ENCODE results near the gene UTP14A. TPM values are rescaled to one million over a fixed set of nuclear protein-coding genes. Genes with fewer than 3 reads are reported as not detected.

The UTP14A gene
- total RNA-seq, 1 experiment from 2014 or later = 20.2 TPM

- no peak overlapping the region for H3K4me3 ChIP-seq (ENCODE audit: low read length)
- H3K9me2 ChIP-seq (replicated peaks; ENCODE audit: low read length) = no peaks in the 10 kb centered on the region
- ChIA-PET POLR2A (ENCODE audit: unreplicated experiment) (no interaction called here), CTCF (no interaction called here)
- no peak overlapping the region for H2AFZ ChIP-seq (ENCODE audit: low read length)
- no peaks in the 10 kb centered on the region for H3K27me3 ChIP-seq (ENCODE audit: low read length)
- no peaks in the 10 kb centered on the region for H4K20me1 ChIP-seq (ENCODE audit: low read length)
- no peak for DNase-seq
- no peak for ATAC-seq
- no peaks in the 10 kb centered on the region for H3F3A ChIP-seq (ENCODE audit: low read length, unreplicated experiment)
- no peaks in the 10 kb centered on the region for H3K9me3 ChIP-seq (ENCODE audit: low read length)
- H3K9ac ChIP-seq (ENCODE audit: low read length) = no peak overlapping the region
- intact Hi-C loops (cut with micrococcal nuclease) = no loop called here
- no peak overlapping the region for H3K27ac ChIP-seq (ENCODE audit: low read length)
- no TSS peak for BruUV-seq (replicated peaks)
- H3K36me3 ChIP-seq (ENCODE audit: low read depth, low read length) = no peaks in the 10 kb centered on the region
- TF ChIP-seq EZH2phosphoT487 (IDR thresholded peaks at IDR 0.05; ENCODE audit: borderline replicate concordance, low read length) (no peak), CTCF (conservative IDR thresholded peaks at IDR 0.05; ENCODE audit: low read depth, low read length) (no peak), EZH2 (IDR thresholded peaks at IDR 0.05; ENCODE audit: low read length, unreplicated experiment) (no peak)
- H3K4me2 ChIP-seq (ENCODE audit: low read length) = no peak overlapping the region
- H3K4me1 ChIP-seq (ENCODE audit: insufficient read depth, low read length) = peaks cover 12% of the 10 kb centered on the region
- H3K79me2 ChIP-seq (ENCODE audit: low read length) = no peaks in the 10 kb centered on the region
These were observed 59.2 kb downstream of the UTP14A start for GRCh38 chrX:129965166-129965565.

- Histone ChIP-seq H3K4me3 (ENCODE audit: low read length) (no peak overlapping the region), H3F3A (ENCODE audit: low read length, unreplicated experiment) (no peaks in the 10 kb centered on the region), H3K9me2 (replicated peaks; ENCODE audit: low read length) (no peaks in the 10 kb centered on the region), H3K4me2 (ENCODE audit: low read length) (no peak overlapping the region), H3K9me3 (ENCODE audit: low read length) (no peaks in the 10 kb centered on the region), H3K4me1 (ENCODE audit: insufficient read depth, low read length) (no peaks in the 10 kb centered on the region), H3K79me2 (ENCODE audit: low read length) (no peaks in the 10 kb centered on the region), H4K20me1 (ENCODE audit: low read length) (no peaks in the 10 kb centered on the region), H3K9ac (ENCODE audit: low read length) (no peak overlapping the region), H3K27ac (ENCODE audit: low read length) (no peak overlapping the region), H3K27me3 (ENCODE audit: low read length) (no peaks in the 10 kb centered on the region), H2AFZ (ENCODE audit: low read length) (no peak overlapping the region), H3K36me3 (ENCODE audit: low read depth, low read length) (no peaks in the 10 kb centered on the region)
- CTCF ChIA-PET = no interaction called here
- no peak for ATAC-seq
- intact Hi-C loops (cut with micrococcal nuclease) = no loop called here
- POLR2A ChIA-PET (ENCODE audit: unreplicated experiment) = no interaction called here
- TF ChIP-seq EZH2 (IDR thresholded peaks at IDR 0.05; ENCODE audit: low read length, unreplicated experiment) (no peak), EZH2phosphoT487 (IDR thresholded peaks at IDR 0.05; ENCODE audit: borderline replicate concordance, low read length) (no peak), CTCF (conservative IDR thresholded peaks at IDR 0.05; ENCODE audit: low read depth, low read length) (no peak)
- no peak for DNase-seq
- no TSS peak for BruUV-seq (replicated peaks)
These were observed 63.0 kb downstream of the UTP14A start for GRCh38 chrX:129968968-129969367.

GRCh38 chrX:129976441-129976840 is 70.5 kb downstream of the UTP14A start:
- Histone ChIP-seq H3K9me2 (replicated peaks; ENCODE audit: low read length) (no peaks in the 10 kb centered on the region), H4K20me1 (ENCODE audit: low read length) (no peaks in the 10 kb centered on the region), H3F3A (ENCODE audit: low read length, unreplicated experiment) (no peaks in the 10 kb centered on the region), H3K4me3 (ENCODE audit: low read length) (no peak overlapping the region), H3K9ac (ENCODE audit: low read length) (no peak overlapping the region), H3K4me1 (ENCODE audit: insufficient read depth, low read length) (0 out of 2 replicates have a peak, but pooled peaks cover 3% of the 10 kb centered on the region), H3K27me3 (ENCODE audit: low read length) (no peaks in the 10 kb centered on the region), H3K79me2 (ENCODE audit: low read length) (no peaks in the 10 kb centered on the region), H3K27ac (ENCODE audit: low read length) (no peak overlapping the region), H2AFZ (ENCODE audit: low read length) (no peak overlapping the region), H3K4me2 (ENCODE audit: low read length) (no peak overlapping the region), H3K36me3 (ENCODE audit: low read depth, low read length) (no peaks in the 10 kb centered on the region), H3K9me3 (ENCODE audit: low read length) (no peaks in the 10 kb centered on the region)
- no TSS peak for BruUV-seq (replicated peaks)
- intact Hi-C loops (cut with micrococcal nuclease) = no loop called here
- TF ChIP-seq CTCF (conservative IDR thresholded peaks at IDR 0.05; ENCODE audit: low read depth, low read length) (no peak), EZH2phosphoT487 (IDR thresholded peaks at IDR 0.05; ENCODE audit: borderline replicate concordance, low read length) (no peak), EZH2 (IDR thresholded peaks at IDR 0.05; ENCODE audit: low read length, unreplicated experiment) (no peak)
- no peak for DNase-seq
- ChIA-PET POLR2A (ENCODE audit: unreplicated experiment) (no interaction called here), CTCF (no interaction called here)
- ATAC-seq = no peak

Other genes starting within 250 kb of the UTP14A start
- gene XPNPEP2, start 167.2 kb upstream of the UTP14A start, total RNA-seq (2014; rRNA removed) = not detected in 2 replicates
- not detected in 2 replicates for gene SASH3, start 126.2 kb upstream of the UTP14A start, total RNA-seq (2014; rRNA removed)
- 29.0 and 30.5 TPM in 2 replicates for gene ZDHHC9, start 62.3 kb upstream of the UTP14A start, total RNA-seq (2014; rRNA removed)
- 3.1 and 3.9 TPM in 2 replicates for gene BCORL1, start 76.5 kb downstream of the UTP14A start, total RNA-seq (2014; rRNA removed)
- 23.4 and 23.8 TPM in 2 replicates for gene ELF4, start 204.3 kb downstream of the UTP14A start, total RNA-seq (2014; rRNA removed)